GM10847 (cell line): ENCODE results near the gene GUCY2C.

Source experiments
- POLR2A ChIP-seq: IDR thresholded peaks from 2 replicates; pipeline ENCODE4 v1.6.1; 2011; ENCODE audit not compliant: insufficient read length; ENCODE audit errors: extremely low read depth

GUCY2C gene

GRCh38 chr12:14694145-14694714 lies 2.2 kb downstream of the GUCY2C start:
- no peak for TF ChIP-seq POLR2A

- TF ChIP-seq POLR2A, result no peak
Measured at GRCh38 chr12:14693116-14693515, 3.3 kb downstream of the GUCY2C start.

DNA sequence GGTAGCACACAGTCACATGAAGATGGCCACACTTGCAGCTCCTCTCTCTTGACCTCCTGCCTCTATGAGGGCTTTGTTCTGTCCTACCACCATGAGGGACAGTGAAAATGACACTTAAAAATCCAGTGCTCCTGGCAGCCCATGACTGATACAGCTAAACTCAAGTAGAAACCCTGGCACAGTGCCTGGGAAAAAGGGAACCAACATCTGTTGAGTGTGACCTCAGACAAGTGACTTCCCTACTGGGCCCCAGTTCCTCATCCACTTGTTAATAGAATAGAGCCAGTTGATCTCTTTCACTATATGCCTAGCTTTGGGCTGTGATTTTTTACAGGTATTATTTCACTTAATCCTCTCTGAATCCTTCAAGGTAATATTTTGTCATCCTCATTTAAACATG lies 4.8 kb downstream of the GUCY2C start:
- no peak for TF ChIP-seq POLR2A

DNA sequence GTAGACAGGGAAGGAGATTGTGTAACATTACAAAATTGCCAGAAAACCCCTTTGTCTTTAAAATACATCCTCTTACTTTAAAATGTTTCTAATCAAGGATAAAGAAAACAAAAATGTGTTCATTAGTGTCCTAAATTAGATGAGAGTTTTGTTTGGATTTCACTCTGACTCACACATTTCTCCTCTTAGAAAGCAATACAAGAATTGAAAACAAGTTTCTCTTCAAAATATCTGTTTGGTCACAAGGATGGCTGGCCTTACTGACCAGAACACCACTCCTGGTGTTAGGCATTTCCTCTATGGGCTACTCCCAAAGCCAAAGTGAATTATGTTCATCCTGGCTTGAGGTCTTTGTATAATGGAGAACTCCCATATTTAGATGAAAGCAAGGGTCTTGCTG lies 6.4 kb downstream of the GUCY2C start:
- TF ChIP-seq POLR2A, result no peak

GRCh38 chr12:14689144-14689543 lies 7.3 kb downstream of the GUCY2C start:
- TF ChIP-seq POLR2A, result no peak

GRCh38 chr12:14681625-14682024 lies 14.8 kb downstream of the GUCY2C start:
- TF ChIP-seq POLR2A, result no peak

GRCh38 chr12:14681190-14681589 lies 15.2 kb downstream of the GUCY2C start:
- TF ChIP-seq POLR2A, result no peak

DNA sequence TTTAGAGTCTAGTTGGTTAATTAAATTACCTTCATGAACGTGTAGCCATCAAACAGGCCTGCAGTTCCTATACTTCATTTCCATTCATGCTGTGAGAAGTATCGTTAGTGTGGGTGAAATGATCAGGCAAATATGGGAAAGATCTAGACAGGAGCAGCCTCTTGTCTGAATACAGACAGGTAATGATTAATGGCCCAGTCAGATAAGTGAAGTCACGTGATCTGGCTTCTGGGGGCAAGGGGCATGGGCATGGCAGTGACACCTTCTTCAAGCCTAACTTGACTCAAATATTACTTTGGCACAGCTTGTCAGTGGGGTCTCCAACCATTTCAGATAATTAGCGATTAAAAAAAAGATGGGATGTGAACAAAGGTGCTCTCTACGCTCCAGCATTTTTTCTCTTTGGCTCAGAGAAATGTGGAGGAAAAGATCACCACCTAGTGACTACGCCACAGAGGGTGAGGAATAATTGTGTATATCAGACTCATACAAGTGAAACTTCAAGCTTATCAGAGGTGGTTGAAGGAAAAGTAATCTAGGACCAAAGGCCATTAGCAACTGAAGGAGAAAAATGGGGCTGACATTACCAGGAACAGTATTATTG lies 17.8 kb downstream of the GUCY2C start:
- TF ChIP-seq POLR2A, result no peak

DNA sequence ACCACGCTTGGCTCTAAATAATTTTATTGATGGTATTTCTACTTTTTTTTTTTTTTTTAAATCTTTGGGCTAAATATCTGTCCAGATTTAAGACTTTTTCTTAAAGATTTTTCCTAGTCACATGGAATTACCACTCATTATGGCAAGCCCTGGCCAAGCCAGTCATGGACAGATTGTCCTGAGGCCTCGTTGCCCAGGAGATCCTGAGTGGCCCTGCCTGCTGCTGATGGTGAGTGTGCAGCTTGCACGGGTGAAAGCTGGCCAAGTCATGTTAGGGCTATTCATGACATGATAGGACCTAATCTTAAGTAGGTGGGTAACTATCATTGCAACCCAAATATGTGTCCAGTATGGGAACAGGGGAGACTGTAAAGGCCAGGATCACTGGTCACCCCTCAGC lies 27.8 kb downstream of the GUCY2C start:
- no peak for TF ChIP-seq POLR2A

- TF ChIP-seq POLR2A, result no peak
Measured at GRCh38 chr12:14665354-14666348, 30.7 kb downstream of the GUCY2C start.

DNA sequence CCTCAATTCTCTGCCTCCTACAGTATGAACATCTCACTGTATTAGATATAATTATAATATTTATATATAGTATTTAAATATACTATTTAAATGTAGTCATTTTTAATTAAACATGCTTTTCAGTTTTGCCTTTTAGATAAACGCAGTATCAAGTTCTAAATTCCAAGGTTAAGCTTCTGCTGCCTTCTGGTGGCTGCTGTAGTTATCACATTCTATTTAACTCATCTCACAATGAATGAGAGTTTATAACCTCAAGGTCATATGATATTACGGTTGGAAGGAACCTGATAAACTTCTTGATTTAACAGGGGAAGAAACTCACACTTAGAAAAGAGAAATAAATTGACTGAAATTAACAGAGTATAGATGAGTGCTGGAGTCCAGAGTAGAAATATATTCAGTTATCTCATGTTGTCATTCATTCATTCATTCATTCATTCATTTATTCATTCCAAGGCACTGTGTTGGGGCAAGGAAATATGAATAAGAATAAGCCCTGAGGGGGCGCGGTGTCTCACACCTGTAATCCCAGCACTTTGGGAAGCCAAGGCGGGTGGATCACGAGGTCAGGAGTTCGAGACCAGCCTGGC lies 31.9 kb downstream of the GUCY2C start:
- TF ChIP-seq POLR2A, result no peak

DNA sequence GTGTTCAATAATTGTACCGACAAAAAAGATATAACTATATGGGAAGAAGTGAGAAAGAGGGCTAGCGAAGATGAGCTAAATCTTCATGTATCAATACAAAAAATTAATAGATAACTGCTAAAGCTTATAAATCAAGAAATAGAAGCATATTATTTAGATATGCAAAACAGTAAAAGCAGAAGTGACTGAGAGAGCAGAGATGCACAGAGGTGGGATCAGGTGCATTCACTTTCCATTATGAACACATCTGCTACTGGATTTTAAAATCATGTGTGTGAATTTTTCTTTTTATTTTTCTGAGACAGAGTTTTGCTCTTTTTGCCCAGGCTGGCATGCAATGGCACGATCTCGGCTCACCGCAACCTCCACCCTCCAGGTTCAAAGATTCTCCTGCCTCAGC lies 33.4 kb downstream of the GUCY2C start:
- no peak for TF ChIP-seq POLR2A

DNA sequence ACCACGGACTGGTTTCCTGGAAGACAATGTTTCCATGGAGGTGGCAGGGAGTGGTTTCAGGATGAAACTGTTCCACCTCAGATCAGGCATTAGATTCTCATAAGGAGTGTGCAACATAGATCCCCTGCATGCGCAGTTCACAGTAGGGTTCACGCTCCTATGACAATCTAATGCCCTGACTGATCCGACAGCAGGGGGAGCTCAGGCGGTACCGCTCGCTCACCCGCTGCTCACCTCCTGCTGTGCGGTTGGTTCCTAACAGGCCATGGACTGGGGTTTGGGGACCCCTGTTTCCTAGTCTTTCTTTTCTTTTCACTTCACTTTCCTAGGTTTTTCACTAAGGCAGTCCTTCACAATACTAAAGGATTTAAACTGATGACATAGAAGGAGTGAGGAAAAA lies 39.6 kb downstream of the GUCY2C start:
- no peak for TF ChIP-seq POLR2A

DNA sequence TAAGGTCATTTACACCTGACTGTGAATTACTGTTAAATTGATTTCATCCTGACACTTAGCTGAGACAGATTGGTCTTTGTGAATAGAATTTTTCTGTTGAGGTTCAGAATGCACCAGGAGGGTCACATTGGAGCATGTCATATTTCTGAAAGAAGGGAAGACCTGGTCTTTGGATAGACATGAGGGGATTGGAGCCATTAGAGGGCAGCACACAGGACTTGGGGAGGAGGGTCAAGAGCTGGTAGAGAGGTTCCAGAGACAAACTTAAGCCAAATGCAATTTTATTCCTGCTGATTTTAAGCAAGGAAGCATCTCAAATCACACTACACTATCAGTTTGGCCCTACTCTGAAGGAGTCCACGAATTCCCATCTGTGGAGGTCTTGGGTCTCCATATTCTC lies 41.1 kb downstream of the GUCY2C start:
- no peak for TF ChIP-seq POLR2A

- TF ChIP-seq POLR2A, result no peak
Measured at GRCh38 chr12:14654842-14655241, 41.6 kb downstream of the GUCY2C start.

DNA sequence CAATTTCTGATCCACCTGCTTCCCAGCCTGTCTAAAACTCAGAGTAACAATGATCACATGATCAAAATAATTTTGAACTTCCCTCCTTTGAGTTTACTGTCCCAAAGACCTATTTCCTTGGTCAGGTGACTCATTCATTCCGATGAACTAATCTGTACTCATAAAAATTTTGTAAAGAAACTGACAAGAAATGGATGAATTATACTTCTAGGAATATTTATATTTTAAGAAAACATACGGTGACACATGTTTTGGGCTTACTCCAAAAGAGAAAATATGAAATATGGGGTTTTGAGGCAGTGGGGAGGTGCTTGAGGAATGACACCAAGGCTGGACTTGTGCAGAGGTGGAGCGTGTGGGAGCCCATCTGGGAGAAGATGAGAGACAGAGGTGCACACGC lies 42.0 kb downstream of the GUCY2C start:
- TF ChIP-seq POLR2A, result no peak
